HK-2 (cell line): Measurements from ENCODE around the gene ERI3.
A peak's percentile ranks its signal among the peaks of the same experiment; 100 is the strongest.

Experiments used
- DNase-seq: peaks from one replicate; pipeline ENCODE4 v3.0.0-alpha.2; 2018; ENCODE audit not compliant: unreplicated experiment

Gene ERI3, protein sequence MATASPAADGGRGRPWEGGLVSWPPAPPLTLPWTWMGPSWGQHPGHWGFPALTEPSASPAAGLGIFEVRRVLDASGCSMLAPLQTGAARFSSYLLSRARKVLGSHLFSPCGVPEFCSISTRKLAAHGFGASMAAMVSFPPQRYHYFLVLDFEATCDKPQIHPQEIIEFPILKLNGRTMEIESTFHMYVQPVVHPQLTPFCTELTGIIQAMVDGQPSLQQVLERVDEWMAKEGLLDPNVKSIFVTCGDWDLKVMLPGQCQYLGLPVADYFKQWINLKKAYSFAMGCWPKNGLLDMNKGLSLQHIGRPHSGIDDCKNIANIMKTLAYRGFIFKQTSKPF

GRCh38 chr1:44354840-44355581, at the start of gene ERI3:
ERI3 (minus strand) TSS chr1:44355257; CDS start chr1:44355026, 231 bp downstream.
- DNase-seq = peak; percentile 96

DNA sequence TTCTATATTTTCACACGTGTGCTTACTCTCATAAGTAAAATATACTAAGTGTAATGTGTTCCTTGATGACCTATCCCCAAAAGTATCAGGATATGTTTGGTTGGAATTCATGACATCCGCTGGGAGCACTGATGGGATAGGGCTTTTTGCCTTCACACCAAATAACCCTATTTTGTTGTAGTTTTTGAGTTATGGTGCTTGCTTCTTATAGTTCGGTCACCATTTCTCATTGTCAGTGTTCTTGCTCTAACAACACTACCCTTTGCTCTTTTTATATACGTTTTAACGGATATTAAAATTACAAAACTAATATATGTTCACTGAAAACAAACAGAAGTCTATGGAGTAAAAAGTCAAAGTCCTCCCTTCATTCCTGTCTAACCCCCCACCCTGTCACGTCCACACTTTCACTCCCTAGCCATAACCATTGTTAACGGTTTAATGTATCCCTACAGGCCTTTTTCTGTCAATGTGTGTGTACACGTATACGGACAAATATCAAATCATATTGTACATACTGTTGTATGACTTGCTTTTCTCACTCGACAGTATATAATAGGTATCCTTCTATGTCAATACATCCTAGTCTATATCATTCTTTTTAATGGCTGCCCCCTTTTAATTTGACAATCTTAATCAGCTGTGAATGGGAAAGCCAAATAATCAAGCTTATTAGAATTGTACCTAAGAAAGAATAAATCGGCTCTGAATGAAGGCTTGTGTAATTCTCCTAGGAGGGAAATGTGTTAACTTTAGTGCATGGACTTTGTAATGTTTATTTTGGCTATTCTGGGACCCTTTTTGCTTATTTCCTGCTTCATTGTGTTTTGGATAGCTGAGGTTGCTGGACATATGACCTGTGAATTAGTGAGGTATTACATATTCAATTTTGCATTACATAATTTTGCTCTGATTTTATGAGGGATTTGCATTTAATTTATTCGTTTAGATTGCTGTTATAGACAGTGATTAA, 46.5 kb upstream of the ERI3 start:
- no peak for DNase-seq

- no peak for DNase-seq
Measured at GRCh38 chr1:44390277-44390676, 35.2 kb upstream of the ERI3 start.

DNA sequence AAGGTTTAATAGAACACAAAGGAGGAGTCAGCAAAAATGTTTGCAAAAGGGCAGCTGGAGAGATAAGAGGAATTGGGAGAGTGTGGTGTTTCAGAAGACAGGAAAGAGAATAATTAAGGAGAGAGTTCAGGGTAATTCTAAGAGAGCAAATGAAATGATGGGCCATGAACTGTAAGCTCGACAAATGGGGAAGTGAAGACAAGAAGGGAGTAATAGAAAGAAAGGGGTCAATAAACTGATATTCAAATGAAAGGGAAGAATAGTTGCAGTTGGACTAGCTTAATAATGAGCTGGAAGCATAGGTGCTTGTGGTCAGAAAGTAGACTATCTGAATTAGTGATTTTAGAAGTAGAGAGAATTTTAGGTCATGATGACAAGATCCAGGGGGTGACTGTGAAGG, 34.4 kb upstream of the ERI3 start:
- no peak for DNase-seq

DNA sequence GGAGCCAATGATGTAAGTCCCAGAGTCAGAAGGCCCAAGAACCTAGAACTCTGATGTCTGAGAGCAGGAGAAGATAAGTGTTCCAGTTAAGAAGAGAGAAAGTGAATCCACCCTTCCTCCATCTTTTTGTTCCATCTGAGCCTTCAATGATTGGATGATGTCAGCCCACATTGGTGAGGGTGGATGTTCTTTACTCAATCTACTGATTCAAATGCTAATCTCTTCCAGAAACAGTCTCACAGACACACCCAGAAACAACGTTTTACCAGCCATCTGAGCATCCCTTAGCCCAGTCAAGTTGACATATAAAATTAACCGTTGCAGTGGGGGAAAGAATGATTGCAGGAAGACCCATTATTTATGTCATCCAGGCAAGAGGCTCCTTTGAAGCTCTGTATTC, 33.5 kb upstream of the ERI3 start:
- DNase-seq = no peak

- DNase-seq = no peak
Measured at GRCh38 chr1:44380666-44381177, 25.7 kb upstream of the ERI3 start.

DNA sequence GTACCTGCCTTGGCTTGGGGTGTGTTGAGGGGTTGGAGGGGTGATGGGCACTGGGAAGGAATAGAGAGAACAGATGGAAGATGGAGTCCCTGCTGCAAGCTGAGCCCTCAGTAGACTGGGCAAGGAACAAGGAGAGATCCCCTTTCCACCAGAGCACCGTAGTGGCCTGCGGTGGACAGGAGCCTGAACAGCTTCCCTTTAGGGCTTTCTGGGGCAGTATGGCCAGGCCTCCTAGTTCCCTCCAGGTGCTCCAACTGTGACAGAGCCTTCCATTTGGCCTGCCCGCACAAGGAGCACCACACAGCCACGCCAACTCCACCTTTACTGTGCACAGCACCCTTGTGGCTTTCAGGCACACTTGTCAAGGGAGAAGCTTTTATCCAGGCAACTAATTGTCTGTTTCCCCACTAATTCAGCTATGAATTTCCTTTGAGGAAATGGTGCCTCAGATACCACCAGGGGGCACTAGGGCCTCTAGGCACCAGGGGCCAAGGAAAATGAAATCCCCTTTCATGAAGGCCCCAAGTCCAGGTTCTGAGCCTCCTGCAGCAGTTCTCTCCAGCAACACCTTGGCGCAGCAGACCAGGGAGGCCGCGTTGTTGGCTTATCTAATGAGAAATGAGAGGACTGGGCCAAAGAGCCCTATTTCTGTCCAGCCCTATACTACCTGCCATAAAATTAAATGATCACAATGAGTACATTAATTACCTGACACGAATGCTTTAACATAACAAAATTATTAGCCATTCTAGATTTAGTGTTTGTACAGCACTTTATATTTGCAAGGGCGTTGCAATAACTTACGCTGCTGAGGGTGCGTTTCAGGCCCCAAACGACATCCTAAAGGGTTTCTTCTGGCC, 23.1 kb upstream of the ERI3 start:
- peak; percentile 24 for DNase-seq

- DNase-seq = no peak
Measured at GRCh38 chr1:44375547-44375946, 20.5 kb upstream of the ERI3 start.

DNA sequence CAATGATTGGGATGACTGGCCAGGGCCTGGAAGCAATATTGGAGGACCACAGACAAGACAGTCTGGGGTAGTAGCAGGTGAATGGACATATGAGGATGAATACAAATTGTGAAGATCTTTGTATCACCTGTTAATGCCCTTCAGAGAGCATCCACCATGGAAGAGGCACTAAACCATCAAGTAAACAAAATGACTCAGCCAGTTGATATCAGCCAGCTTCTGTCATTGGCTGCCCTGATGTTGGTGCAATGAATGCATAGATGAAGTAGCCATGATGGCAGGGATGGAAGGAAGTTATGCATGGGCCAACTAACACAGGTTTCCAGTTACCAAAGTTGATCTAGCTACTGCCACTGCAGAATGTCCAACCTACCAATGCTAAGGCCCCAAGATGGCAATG, 16.1 kb upstream of the ERI3 start:
- no peak for DNase-seq

DNA sequence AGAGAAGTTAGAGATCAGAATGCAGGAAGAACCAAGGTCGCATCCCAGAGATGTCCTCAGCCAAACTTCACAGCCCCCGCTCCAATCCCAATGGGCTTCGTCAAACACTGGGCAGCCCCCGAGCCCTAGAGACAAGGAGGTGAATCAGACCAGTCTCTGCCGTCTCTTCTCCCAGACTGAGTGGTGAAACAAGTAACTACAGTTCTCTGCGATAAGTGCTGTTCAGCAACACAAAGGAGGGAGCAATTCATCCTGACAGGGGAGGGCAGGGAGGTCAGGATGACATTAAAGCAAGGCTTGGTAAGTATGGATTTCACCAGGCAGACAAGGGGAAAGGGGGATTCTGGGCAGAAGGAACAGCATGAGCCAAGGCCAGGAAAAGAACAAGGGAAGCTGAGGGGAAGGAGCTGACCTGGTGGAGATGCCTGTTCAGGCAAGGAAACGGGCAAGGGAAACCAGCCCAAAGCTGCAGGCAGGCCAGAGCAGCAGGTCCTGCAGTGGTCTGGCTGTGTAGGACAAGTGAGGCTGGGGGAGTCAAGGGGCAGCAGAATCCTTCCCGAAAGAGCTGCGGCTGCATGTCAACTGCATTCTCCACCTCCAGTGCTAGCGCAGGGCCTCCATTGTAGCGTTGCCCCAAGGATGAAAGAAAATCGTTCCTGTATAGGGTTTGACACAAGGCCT, 13.6 kb upstream of the ERI3 start:
- DNase-seq = no peak

DNA sequence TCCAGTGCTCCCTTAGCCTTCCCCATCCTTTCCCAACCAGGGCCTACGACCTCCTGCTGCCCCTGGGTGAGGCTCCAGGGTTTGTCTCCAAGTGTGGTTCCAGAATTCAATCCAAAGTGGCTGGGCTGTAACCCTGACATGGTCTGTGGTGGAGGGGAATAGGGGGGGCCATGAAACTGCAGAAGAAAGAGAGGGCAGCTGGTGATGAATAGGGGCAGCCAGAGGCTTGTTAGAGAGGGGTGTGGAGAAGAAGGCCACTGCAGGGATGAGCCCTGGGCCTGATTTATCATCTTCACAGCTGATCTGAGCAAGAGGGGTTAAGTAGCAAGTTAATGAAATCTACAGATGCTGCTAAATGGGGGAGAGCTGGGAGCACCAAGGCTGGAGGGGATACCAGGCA, 12.9 kb upstream of the ERI3 start:
- no peak for DNase-seq

GRCh38 chr1:44366371-44366975, 11.4 kb upstream of the ERI3 start:
- DNase-seq = no peak

DNA sequence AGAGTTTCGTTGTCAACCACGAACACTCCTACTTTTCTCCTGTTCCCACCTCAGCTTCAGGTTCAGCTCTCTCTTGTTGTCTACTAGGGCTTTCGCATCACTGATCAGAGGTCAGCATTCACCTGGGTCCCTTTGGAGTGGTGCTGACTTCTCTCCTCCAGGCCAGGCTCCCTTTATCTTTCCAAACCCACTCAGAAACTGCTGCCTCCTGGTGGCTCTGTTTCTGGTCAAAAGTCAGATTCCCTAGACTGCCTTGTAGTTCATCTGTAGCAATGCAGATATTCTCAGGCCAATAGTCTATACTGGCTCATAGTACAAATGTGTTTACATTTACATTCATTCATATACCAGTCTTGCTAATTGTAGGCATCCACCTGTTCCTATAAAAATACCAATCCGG, 6.4 kb upstream of the ERI3 start:
- DNase-seq = no peak

GRCh38 chr1:44359234-44359935, 4.3 kb upstream of the ERI3 start:
- no peak for DNase-seq

- DNase-seq = no peak
Measured at GRCh38 chr1:44357710-44358109, 2.7 kb upstream of the ERI3 start.

GRCh38 chr1:44355582-44356305, 687 bp upstream of the ERI3 start:
- no peak for DNase-seq

- peak; percentile 11 for DNase-seq
Measured at GRCh38 chr1:44354268-44354839, 703 bp downstream of the ERI3 start.

- DNase-seq = no peak
Measured at GRCh38 chr1:44353604-44354003, 1.5 kb downstream of the ERI3 start.
